CD14-positive monocyte (primary cell): ENCODE results near the gene TBC1D22A. TPM values are rescaled to one million over a fixed set of nuclear protein-coding genes. Genes with fewer than 3 reads are reported as not detected.

ENCODE experiments used
- DNase-seq, 3 donors: peaks; one replicate each; pipeline ENCODE4 v3.0.0-alpha.2; 2011 to 2022
- H2AFZ ChIP-seq: 2 replicates; pipeline ENCODE4 v1.6.0; 2012; ENCODE audit warnings: mild to moderate bottlenecking, low read depth, low read length, inconsistent platforms; ENCODE audit not compliant: insufficient read depth, poor library complexity, severe bottlenecking
- H3K27ac ChIP-seq, 2 donors: 1 replicate in 1 of 2; 2 replicates in 1 of 2; pipeline ENCODE4 v1.5.1; 2012 to 2013; ENCODE audit warnings: low read length in 2 of 2, control low read depth in 1 of 2, inconsistent platforms in 1 of 2, low read depth in 1 of 2, mild to moderate bottlenecking in 1 of 2
- H3K27me3 ChIP-seq, 2 donors: one replicate each; pipeline versions ENCODE4 v1.6.0 to v1.6.1; 2011 to 2013; ENCODE audit warnings: low read length in 2 of 2; ENCODE audit not compliant: control insufficient read depth in 2 of 2, insufficient read depth in 2 of 2
- H3K36me3 ChIP-seq, 2 donors: replicated peaks in 1 of 2; 1 replicate in 1 of 2; 2 replicates in 1 of 2; pipeline versions ENCODE4 v1.5.1 to v1.6.1; 2012 to 2013; ENCODE audit warnings: low read length in 2 of 2, control low read depth in 1 of 2, inconsistent platforms in 1 of 2, mild to moderate bottlenecking in 1 of 2; ENCODE audit not compliant: insufficient read depth in 2 of 2, control insufficient read depth in 1 of 2
- H3K4me1 ChIP-seq, 2 donors: 1 replicate in 1 of 2; 2 replicates in 1 of 2; pipeline versions ENCODE4 v1.5.1 to v1.6.1; 2012 to 2013; ENCODE audit warnings: low read length in 2 of 2, control low read depth in 1 of 2, inconsistent platforms in 1 of 2, mild to moderate bottlenecking in 1 of 2, moderate library complexity in 1 of 2; ENCODE audit not compliant: insufficient read depth in 2 of 2, control insufficient read depth in 1 of 2
- H3K4me2 ChIP-seq: replicated peaks from 2 replicates; pipeline ENCODE3; 2012; ENCODE audit warnings: low read length, moderate library complexity, mild to moderate bottlenecking; ENCODE audit not compliant: poor library complexity, severe bottlenecking; ENCODE audit errors: extremely low read depth
- H3K4me3 ChIP-seq, 3 experiments: fragments of 200-600 bp in 1 of 3; sonication (generic) in 1 of 3; replicated peaks in 1 of 3; 1 replicate in 2 of 3; 2 replicates in 1 of 3; pipeline ENCODE4 v1.5.1; 2011 to 2013; ENCODE audit warnings: low read length in 3 of 3, mild to moderate bottlenecking in 3 of 3, control low read depth in 2 of 3, low read depth in 2 of 3, inconsistent platforms in 1 of 3, moderate library complexity in 1 of 3
- H3K79me2 ChIP-seq: 2 replicates; pipeline ENCODE4 v1.6.0; 2012; ENCODE audit warnings: mild to moderate bottlenecking, control low read depth, inconsistent platforms, low read length, moderate library complexity; ENCODE audit not compliant: insufficient read depth
- H3K9ac ChIP-seq: 2 replicates; pipeline ENCODE4 v1.6.0; 2017; ENCODE audit warnings: low read length, mild to moderate bottlenecking; ENCODE audit not compliant: insufficient read depth, poor library complexity, severe bottlenecking
- H3K9me3 ChIP-seq, 2 donors: replicated peaks in 1 of 2; 1 replicate in 1 of 2; 2 replicates in 1 of 2; pipeline versions ENCODE4 v1.5.1 to v1.6.1; 2012 to 2013; ENCODE audit warnings: low read length in 2 of 2, control low read depth in 1 of 2; ENCODE audit not compliant: control insufficient read depth in 1 of 2, insufficient read depth in 1 of 2
- H4K20me1 ChIP-seq: 2 replicates; pipeline ENCODE4 v1.6.0; 2012; ENCODE audit warnings: mild to moderate bottlenecking, low read length, control low read depth, moderate library complexity; ENCODE audit not compliant: insufficient read depth
- H3K27ac Mint-ChIP-seq, 7 donors: one replicate each; pipeline ENCODE4 v1.8.0; 2020; ENCODE audit warnings: mild to moderate bottlenecking in 7 of 7, mixed read lengths in 7 of 7, moderate library complexity in 6 of 7, inconsistent platforms in 2 of 7
- H3K27me3 Mint-ChIP-seq, 3 donors: one replicate each; pipeline ENCODE4 v1.8.0; 2021 to 2022; ENCODE audit warnings: low read depth in 3 of 3, mild to moderate bottlenecking in 3 of 3, mixed read lengths in 3 of 3, moderate library complexity in 3 of 3, inconsistent platforms in 1 of 3
- H3K36me3 Mint-ChIP-seq, 2 donors: one replicate each; pipeline ENCODE4 v1.8.0; 2020; ENCODE audit warnings: mixed read lengths in 2 of 2, inconsistent platforms in 1 of 2, mild to moderate bottlenecking in 1 of 2
- H3K4me1 Mint-ChIP-seq: one replicate; pipeline ENCODE4 v1.8.0; 2020; ENCODE audit warnings: mild to moderate bottlenecking, mixed read lengths
- H3K4me3 Mint-ChIP-seq, 2 donors: one replicate each; pipeline ENCODE4 v1.8.0; 2020; ENCODE audit warnings: mild to moderate bottlenecking in 2 of 2, mixed read lengths in 2 of 2, moderate library complexity in 1 of 2
- H3K9me3 Mint-ChIP-seq, 7 donors: one replicate each; pipeline ENCODE4 v1.8.0; 2020 to 2022; ENCODE audit warnings: mixed read lengths in 7 of 7, mild to moderate bottlenecking in 6 of 7, moderate library complexity in 6 of 7, inconsistent platforms in 2 of 7
- WGBS: methylation state at CpG from one replicate; pipeline ENCODE4 v1.1.5; 2013; ENCODE audit warnings: missing lambda C conversion rate; ENCODE audit not compliant: insufficient coverage; 5-methylcytosine and 5-hydroxymethylcytosine counted together
- intact Hi-C, 2 donors: fragments of 100-400 bp; cut with micrococcal nuclease; formaldehyde crosslinking; loops; one replicate each; pipeline versions ENCODE4 v1.15.0 to v1.15.1; 2023
- polyA plus RNA-seq, 3 donors: library from polyadenylated mRNA; depleted of rRNA in 1 of 3; unstranded in 2 of 3; stranded (reverse) in 1 of 3; fragments of 300-500 nt in 2 of 3; fragments of >200 nt in 1 of 3; fragmentation: Illumina TruSeq in 2 of 3; gene quantifications; 1 replicate in 2 of 3; 2 replicates in 1 of 3; pipeline ENCODE4 v1.2.3, GENCODE V29; 2012 to 2021
- TF ChIP-seq, protein P1 (sequence below): fragments of 200-600 bp; IDR thresholded peaks from one replicate; pipeline ENCODE4 v1.8.0; 2022; ENCODE audit warnings: antibody characterized with exemption, mild to moderate bottlenecking

TBC1D22A gene
- polyA plus RNA-seq, 3 donors: 25.9 to 36.2 (median 29.5) TPM

DNA sequence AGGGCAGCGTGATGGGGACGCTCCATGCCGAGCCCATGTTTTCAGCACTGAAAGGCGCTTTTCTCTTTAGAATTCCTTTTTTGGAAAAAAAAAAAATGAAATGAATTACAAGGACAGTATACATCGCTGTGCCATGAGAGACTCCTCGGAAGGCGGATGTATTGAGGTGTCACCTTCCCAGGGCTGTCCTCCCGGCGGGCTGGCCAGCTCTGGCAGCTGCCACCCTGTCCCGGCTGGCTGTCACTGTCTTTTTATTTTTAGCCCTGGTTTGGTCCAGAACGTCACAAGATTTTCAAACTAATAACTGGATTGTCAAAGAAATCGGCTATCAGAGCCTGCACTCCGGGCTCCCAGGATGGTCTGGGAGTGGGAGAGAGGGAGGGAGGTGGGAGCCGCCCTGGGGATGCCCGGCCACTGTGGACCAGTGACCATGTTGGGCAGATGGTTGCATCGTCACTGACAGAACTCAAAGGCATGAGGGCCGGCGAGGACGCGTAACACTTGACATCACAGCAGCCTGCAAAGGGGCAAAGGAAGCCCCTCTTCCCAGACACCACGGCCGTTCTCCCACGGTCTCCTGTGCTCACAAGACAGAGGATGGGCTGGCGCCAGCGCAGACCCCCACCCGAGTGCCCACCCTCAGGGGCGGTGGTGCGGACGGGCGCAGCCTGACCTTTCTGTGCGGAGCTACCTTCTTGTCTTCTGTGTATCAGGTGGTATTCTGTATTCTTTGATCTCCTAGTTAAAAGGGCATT is 392.9 kb downstream of the TBC1D22A start:
- intact Hi-C loops: no loop called here
- Mint-ChIP-seq H3K9me3 (peaks cover 0 to 4% (median 2%) of the 10 kb centered on the region in 7 donors), H3K27me3 (peaks cover 0 to 3% (median 0%) of the 10 kb centered on the region in 3 donors), H3K4me3 (no peak overlapping the region), H3K4me1 (no peaks in the 10 kb centered on the region), H3K27ac (peak overlapping the region in 1 of 7 donors; percentile 16), H3K36me3 (peaks cover 6% of the 10 kb centered on the region in 2 donors)
- no peak for DNase-seq
- TF ChIP-seq, protein P1, sequence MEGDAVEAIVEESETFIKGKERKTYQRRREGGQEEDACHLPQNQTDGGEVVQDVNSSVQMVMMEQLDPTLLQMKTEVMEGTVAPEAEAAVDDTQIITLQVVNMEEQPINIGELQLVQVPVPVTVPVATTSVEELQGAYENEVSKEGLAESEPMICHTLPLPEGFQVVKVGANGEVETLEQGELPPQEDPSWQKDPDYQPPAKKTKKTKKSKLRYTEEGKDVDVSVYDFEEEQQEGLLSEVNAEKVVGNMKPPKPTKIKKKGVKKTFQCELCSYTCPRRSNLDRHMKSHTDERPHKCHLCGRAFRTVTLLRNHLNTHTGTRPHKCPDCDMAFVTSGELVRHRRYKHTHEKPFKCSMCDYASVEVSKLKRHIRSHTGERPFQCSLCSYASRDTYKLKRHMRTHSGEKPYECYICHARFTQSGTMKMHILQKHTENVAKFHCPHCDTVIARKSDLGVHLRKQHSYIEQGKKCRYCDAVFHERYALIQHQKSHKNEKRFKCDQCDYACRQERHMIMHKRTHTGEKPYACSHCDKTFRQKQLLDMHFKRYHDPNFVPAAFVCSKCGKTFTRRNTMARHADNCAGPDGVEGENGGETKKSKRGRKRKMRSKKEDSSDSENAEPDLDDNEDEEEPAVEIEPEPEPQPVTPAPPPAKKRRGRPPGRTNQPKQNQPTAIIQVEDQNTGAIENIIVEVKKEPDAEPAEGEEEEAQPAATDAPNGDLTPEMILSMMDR: no peak
- no peak overlapping the region for H3K27ac ChIP-seq
- H3K79me2 ChIP-seq: no peaks in the 10 kb centered on the region
- no peaks in the 10 kb centered on the region for H3K9me3 ChIP-seq
- H3K36me3 ChIP-seq: peaks cover 5 to 17% of the 10 kb centered on the region in 2 donors
- H3K9ac ChIP-seq: no peak overlapping the region
- peaks cover 49% of the 10 kb centered on the region for H4K20me1 ChIP-seq
- 99% methylated on average over 19 of the region's 31 CpGs for WGBS
- no peaks in the 10 kb centered on the region for H3K4me1 ChIP-seq
- H3K4me3 ChIP-seq: no peak overlapping the region
- no peaks in the 10 kb centered on the region for H3K27me3 ChIP-seq
- H3K4me2 ChIP-seq: no peak overlapping the region
- H2AFZ ChIP-seq: no peak overlapping the region

DNA sequence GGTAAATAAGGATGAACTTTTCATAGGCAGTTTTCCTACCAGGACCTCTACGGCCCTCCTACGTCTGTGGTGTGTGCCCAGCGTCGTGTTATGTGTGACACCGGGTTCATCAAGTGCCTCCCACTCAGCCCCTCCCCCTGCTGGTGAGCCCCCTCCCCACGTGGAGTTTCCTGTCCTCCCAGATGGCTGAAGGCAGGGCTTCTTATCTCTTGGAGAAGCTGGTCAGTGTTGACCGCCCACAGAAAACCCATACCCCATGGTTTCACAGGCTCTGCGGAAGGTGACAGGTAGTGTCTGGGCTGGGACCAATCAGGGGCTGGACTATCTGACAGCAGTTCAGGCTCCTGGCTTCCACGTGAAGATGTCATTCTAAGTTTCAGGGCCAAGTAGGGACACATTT is 393.5 kb downstream of the TBC1D22A start:
- peaks cover 45% of the 10 kb centered on the region for H4K20me1 ChIP-seq
- peaks cover 0 to 3% (median 0%) of the 10 kb centered on the region in 3 donors for H3K27me3 Mint-ChIP-seq
- H3K36me3 ChIP-seq: peaks cover 5 to 17% of the 10 kb centered on the region in 2 donors
- TF ChIP-seq, protein P1: no peak
- no peaks in the 10 kb centered on the region for H3K4me1 ChIP-seq
- no peak overlapping the region for H3K27ac Mint-ChIP-seq
- H3K9ac ChIP-seq: no peak overlapping the region
- no peak overlapping the region for H3K4me3 Mint-ChIP-seq
- no peak overlapping the region for H3K4me3 ChIP-seq
- H3K9me3 ChIP-seq: no peaks in the 10 kb centered on the region
- peaks cover 6% of the 10 kb centered on the region in 2 donors for H3K36me3 Mint-ChIP-seq
- H3K9me3 Mint-ChIP-seq: peaks cover 0 to 4% (median 2%) of the 10 kb centered on the region in 7 donors
- no peak overlapping the region for H2AFZ ChIP-seq
- DNase-seq: no peak
- H3K79me2 ChIP-seq: no peaks in the 10 kb centered on the region
- no peak overlapping the region for H3K4me2 ChIP-seq
- no peaks in the 10 kb centered on the region for H3K27me3 ChIP-seq
- intact Hi-C loops: no loop called here
- H3K4me1 Mint-ChIP-seq: no peaks in the 10 kb centered on the region
- 92% methylated on average over 5 of the region's 9 CpGs for WGBS
- H3K27ac ChIP-seq: no peak overlapping the region
